Vagina (tissue), 2 donors: ENCODE data around the gene BMPR1A. TPM values are rescaled to one million over a fixed set of nuclear protein-coding genes. Genes with fewer than 3 reads are reported as not detected.
A peak's percentile ranks its signal among the peaks of the same experiment; 100 is the strongest.
"Not testable (repeated sequence)": the region's sequence is repeated elsewhere in the genome, so short reads cannot be mapped to it uniquely, and the experiment has no call there.

Experiments
- DNase-seq, 2 donors: peaks; one replicate each; pipeline ENCODE4 v3.0.0-alpha.2; 2017; ENCODE audit errors: extremely low spot score in 2 of 2
- H3K27ac ChIP-seq: fragments of 200-600 bp; sonication (generic); one replicate; pipeline ENCODE4 v1.5.1; 2019
- H3K27me3 ChIP-seq: fragments of 200-600 bp; sonication (generic); one replicate; pipeline ENCODE4 v1.5.1; 2019
- H3K36me3 ChIP-seq, 2 donors: fragments of 200-600 bp; sonication (generic); one replicate each; pipeline ENCODE4 v1.5.1; 2017 to 2019
- H3K4me1 ChIP-seq: fragments of 200-600 bp; sonication (generic); one replicate; pipeline ENCODE4 v1.5.1; 2019
- H3K4me3 ChIP-seq, 2 donors: fragments of 200-600 bp; sonication (generic); 1 replicate in 1 of 2; 2 replicates in 1 of 2; pipeline ENCODE4 v1.5.1; 2016 to 2019
- H3K9me3 ChIP-seq: fragments of 200-600 bp; sonication (generic); one replicate; pipeline ENCODE4 v1.5.1; 2019
- POLR2A ChIP-seq, 2 donors: fragments of 450-650 bp; IDR thresholded peaks; one replicate each; pipeline ENCODE4 v1.6.1; 2017; ENCODE audit warnings: antibody characterized with exemption in 2 of 2, mild to moderate bottlenecking in 2 of 2, moderate library complexity in 2 of 2
- POLR2AphosphoS5 ChIP-seq, 2 donors: sonication (generic); formaldehyde crosslinking; IDR thresholded peaks; one replicate each; pipeline ENCODE4 v1.9.0; 2017; ENCODE audit warnings: antibody characterized with exemption in 2 of 2, mild to moderate bottlenecking in 2 of 2, low read depth in 1 of 2; ENCODE audit not compliant: insufficient read depth in 1 of 2
- intact Hi-C: fragments of 100-400 bp; cut with DNase I; formaldehyde crosslinking; loops from one replicate; pipeline ENCODE4 v1.15.1; 2023
- total RNA-seq: library from RNA; depleted of rRNA; stranded (reverse); fragments of >200 nt; gene quantifications from one replicate; pipeline ENCODE4 v1.2.3, GENCODE V29; 2016
- TF ChIP-seq, protein P1 (sequence below), 3 experiments: fragments of 450-650 bp in 2 of 3; fragments of 200-600 bp in 1 of 3; sonication (generic) in 1 of 3; IDR thresholded peaks; one replicate each; pipeline ENCODE4 v1.5.1; 2017 to 2019; ENCODE audit warnings: antibody characterized with exemption in 3 of 3, mild to moderate bottlenecking in 2 of 3, moderate library complexity in 2 of 3

Gene BMPR1A
- total RNA-seq, 1 donor from 2014 or later = 33.1 TPM

DNA sequence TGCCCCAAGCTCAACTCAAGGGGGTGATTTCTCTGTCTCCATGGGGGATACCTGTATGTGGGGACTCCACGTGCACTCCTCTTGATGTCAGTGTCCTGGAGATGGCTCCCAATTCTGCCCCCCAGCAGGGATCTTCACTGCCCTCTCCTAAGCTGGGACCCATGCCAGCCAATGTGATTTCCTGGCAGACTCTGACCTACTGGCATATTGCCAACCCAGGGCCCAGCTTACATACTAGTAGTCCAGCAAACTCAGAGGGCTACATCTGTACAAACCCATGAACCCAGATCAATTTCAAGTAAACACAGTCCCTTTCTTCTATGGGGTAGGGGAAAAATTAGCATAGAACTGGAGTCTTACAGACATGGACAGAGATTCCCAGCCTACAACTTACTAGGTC, 26.2 kb upstream of the BMPR1A start:
- DNase-seq = no peak
- intact Hi-C loops = no loop called here
- no peaks in the 10 kb centered on the region for H3K9me3 ChIP-seq
- H3K36me3 ChIP-seq = no peaks in the 10 kb centered on the region
- no peaks in the 10 kb centered on the region for H3K4me1 ChIP-seq
- no peaks in the 10 kb centered on the region for H3K27me3 ChIP-seq
- no peak overlapping the region for H3K27ac ChIP-seq
- no peak for TF ChIP-seq POLR2AphosphoS5 (IDR thresholded peaks at IDR 0.05; ENCODE audit: insufficient read depth in 1 of 2, low read depth in 1 of 2)
- no peak for TF ChIP-seq POLR2A (IDR thresholded peaks at IDR 0.05)
- TF ChIP-seq, protein P1, sequence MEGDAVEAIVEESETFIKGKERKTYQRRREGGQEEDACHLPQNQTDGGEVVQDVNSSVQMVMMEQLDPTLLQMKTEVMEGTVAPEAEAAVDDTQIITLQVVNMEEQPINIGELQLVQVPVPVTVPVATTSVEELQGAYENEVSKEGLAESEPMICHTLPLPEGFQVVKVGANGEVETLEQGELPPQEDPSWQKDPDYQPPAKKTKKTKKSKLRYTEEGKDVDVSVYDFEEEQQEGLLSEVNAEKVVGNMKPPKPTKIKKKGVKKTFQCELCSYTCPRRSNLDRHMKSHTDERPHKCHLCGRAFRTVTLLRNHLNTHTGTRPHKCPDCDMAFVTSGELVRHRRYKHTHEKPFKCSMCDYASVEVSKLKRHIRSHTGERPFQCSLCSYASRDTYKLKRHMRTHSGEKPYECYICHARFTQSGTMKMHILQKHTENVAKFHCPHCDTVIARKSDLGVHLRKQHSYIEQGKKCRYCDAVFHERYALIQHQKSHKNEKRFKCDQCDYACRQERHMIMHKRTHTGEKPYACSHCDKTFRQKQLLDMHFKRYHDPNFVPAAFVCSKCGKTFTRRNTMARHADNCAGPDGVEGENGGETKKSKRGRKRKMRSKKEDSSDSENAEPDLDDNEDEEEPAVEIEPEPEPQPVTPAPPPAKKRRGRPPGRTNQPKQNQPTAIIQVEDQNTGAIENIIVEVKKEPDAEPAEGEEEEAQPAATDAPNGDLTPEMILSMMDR (IDR thresholded peaks at IDR 0.05) = no peak
- no peak overlapping the region for H3K4me3 ChIP-seq

DNA sequence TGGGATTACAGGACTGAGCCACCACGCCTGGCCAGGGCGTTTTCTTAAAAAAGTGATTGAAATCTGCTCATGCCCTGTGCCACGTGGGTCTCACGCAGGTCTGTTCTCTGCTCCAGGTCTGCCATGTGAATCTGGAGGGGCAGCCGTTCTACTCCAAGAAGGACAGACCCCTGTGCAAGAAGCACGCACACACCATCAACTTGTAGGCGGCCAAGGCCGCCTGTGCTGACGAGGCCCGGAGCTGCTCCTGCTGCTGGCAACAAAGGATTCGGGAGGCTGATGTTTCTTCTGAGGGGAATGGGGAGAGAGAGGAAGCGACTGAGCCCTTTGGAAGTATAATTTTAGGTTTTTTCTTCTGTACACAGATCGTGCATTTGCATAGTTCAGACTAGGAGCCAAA, 23.6 kb upstream of the BMPR1A start:
- H3K27me3 ChIP-seq = no peaks in the 10 kb centered on the region
- no peak for DNase-seq

DNA sequence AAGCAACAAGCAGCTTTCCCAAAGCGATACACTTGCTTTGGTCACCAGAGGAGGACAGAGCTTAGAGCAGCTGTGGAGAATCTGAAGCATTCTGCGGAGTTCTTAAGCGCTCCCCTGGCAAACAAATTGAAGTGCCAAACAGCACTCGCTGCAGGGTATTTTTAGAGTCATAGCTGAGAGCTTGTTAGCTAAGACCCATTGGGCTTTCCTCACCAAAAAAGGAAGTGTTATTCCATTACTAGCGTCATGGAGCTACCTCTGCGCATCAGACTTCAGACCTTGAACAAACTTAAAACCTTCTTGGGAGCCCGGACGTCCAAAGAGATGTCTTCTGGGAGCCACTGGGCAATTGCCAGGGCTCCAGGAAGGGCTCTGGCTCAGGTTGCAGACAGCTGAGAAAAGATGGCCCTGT, 23.2 kb upstream of the BMPR1A start:
- TF ChIP-seq POLR2A (IDR thresholded peaks at IDR 0.05) (no peak), POLR2AphosphoS5 (IDR thresholded peaks at IDR 0.05; ENCODE audit: insufficient read depth in 1 of 2, low read depth in 1 of 2) (peak in 1 of 2 donors; percentile 39)
- H3K4me3 ChIP-seq = no peak overlapping the region
- no peaks in the 10 kb centered on the region for H3K4me1 ChIP-seq
- H3K27me3 ChIP-seq = no peaks in the 10 kb centered on the region
- H3K9me3 ChIP-seq = no peaks in the 10 kb centered on the region
- H3K36me3 ChIP-seq = no peaks in the 10 kb centered on the region
- intact Hi-C loops = no loop called here
- no peak for DNase-seq
- peak overlapping the region; percentile 45 for H3K27ac ChIP-seq

More for the DNA sequence above, 23.6 kb upstream of the BMPR1A start:
- TF ChIP-seq POLR2AphosphoS5 (IDR thresholded peaks at IDR 0.05; ENCODE audit: insufficient read depth in 1 of 2, low read depth in 1 of 2) = no peak
- TF ChIP-seq, protein P1 (IDR thresholded peaks at IDR 0.05) = no peak
- no peak for TF ChIP-seq POLR2A (IDR thresholded peaks at IDR 0.05)
- peak overlapping the region; percentile 34 for H3K27ac ChIP-seq
- no peaks in the 10 kb centered on the region for H3K36me3 ChIP-seq
- no peaks in the 10 kb centered on the region for H3K4me1 ChIP-seq
- H3K4me3 ChIP-seq = no peak overlapping the region
- H3K9me3 ChIP-seq = no peaks in the 10 kb centered on the region
- intact Hi-C loops = no loop called here

DNA sequence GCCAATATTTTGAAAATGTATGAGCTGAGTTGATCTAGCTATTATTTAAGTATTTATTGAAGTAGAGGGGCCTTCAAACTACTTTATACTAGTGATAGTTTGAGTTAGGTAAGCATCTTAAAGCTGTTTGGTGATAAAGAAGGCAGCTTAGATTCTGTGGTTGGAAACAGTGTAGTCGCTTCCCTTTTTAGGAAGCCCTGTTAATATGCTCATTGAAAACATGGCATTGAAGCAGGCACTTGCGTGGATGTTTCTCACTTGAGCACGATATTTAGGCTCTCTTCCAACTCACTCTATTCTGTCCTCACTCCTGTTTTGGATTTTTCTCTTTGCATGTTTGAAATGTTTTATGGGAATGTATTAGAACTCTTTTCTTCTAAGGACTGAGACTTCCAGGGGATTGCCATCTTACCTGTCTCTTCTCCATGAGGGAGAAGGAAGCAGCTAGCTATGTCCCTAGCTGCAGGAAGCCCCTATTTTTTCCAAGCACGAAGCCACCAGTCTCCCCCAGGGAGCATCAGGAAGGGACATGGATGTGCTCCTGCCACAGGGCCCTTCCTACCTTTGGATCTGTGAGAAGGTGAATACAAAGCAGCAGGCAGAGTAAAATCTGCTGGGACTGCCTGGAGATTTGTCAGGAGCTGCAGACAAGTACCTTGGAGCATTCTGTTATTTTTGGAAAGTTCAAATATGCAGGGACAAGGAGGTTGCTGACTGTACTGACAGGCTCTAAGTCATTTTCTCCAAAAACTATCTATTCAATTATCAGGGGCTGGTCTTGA, 22.0 kb upstream of the BMPR1A start:
- intact Hi-C loops = no loop called here
- Histone ChIP-seq H3K27ac (peak overlapping the region; percentile 45), H3K4me1 (no peaks in the 10 kb centered on the region)

DNA sequence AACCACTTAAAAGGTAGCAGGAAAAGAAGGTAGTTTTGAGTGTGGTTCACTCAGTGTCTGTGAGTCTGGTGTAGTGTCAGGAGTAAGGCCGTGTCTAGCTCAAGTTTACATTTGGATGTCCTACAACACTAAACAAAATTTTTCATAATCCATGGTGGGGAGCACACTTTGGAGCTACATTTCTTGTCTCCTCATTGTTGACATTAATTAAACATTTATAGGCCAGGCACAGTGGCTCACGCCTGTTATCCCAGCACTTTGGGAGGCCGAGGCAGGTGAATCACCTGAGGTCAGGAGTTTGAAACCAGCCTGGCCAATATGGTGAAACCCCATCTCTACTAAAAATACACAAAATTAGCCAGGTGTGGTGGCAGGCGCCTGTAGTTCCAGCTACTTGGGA, 21.1 kb upstream of the BMPR1A start:
- intact Hi-C loops, H3K9me3 ChIP-seq, DNase-seq, H3K27ac ChIP-seq, H3K4me1 ChIP-seq, H3K27me3 ChIP-seq, H3K4me3 ChIP-seq, H3K36me3 ChIP-seq: not testable (repeated sequence)

More for the DNA sequence above, 22.0 kb upstream of the BMPR1A start:
- DNase-seq = no peak
- H3K36me3 ChIP-seq = no peaks in the 10 kb centered on the region
- no peaks in the 10 kb centered on the region for H3K9me3 ChIP-seq
- no peak overlapping the region for H3K4me3 ChIP-seq
- no peak for TF ChIP-seq POLR2AphosphoS5 (IDR thresholded peaks at IDR 0.05; ENCODE audit: insufficient read depth in 1 of 2, low read depth in 1 of 2)
- TF ChIP-seq, protein P1 (IDR thresholded peaks at IDR 0.05) = no peak
- TF ChIP-seq POLR2A (IDR thresholded peaks at IDR 0.05) = no peak
- no peaks in the 10 kb centered on the region for H3K27me3 ChIP-seq

DNA sequence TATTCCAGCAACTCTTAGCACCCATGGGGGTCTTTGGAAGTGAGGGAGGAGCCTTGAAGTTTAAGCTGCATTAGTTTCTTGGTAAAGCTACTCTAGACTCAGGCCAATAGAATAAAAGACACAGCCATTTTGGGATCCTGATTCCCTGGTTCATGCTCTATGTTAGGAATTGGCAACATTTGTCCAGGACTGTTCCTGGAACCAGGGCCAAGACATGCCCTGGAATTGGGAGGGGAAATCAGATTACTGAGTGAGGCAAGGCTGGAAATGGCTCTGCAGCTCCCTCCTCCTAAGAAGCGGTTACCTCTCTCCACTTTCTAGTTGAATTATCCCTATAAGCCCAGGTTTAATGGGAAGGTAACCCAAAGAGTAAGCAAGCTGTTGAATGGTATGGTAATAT, 14.2 kb upstream of the BMPR1A start:
- no peak overlapping the region for H3K4me3 ChIP-seq
- H3K27ac ChIP-seq = no peak overlapping the region
- H3K27me3 ChIP-seq = no peaks in the 10 kb centered on the region
- intact Hi-C loops = no loop called here
- H3K36me3 ChIP-seq = no peaks in the 10 kb centered on the region
- peaks cover 13% of the 10 kb centered on the region for H3K4me1 ChIP-seq
- no peak for DNase-seq
- no peaks in the 10 kb centered on the region for H3K9me3 ChIP-seq
- no peak for TF ChIP-seq POLR2A (IDR thresholded peaks at IDR 0.05)
- TF ChIP-seq POLR2AphosphoS5 (IDR thresholded peaks at IDR 0.05; ENCODE audit: insufficient read depth in 1 of 2, low read depth in 1 of 2) = no peak
- TF ChIP-seq, protein P1 (IDR thresholded peaks at IDR 0.05) = no peak
